ENCODE data around the gene RAD1. TPM values are rescaled to one million over a fixed set of nuclear protein-coding genes. Genes with fewer than 3 reads are reported as not detected.

Gene RAD1
- total RNA-seq, 1 donor from 2014 or later = 19.7 TPM

GRCh38 chr5:34886392-34887119 lies 28.7 kb downstream of the RAD1 start:
- no peaks in the 10 kb centered on the region for H3K4me1 ChIP-seq (ENCODE audit: insufficient read depth, low read length)
- H3K9ac ChIP-seq (ENCODE audit: low read length) = no peak overlapping the region
- H3K27ac ChIP-seq (ENCODE audit: low read depth, low read length) = no peak overlapping the region
- no peak for DNase-seq (ENCODE audit: low read depth)
- no peak overlapping the region for H3K4me3 Mint-ChIP-seq (ENCODE audit: unreplicated experiment)
- no peaks in the 10 kb centered on the region for H3K9me3 ChIP-seq (ENCODE audit: insufficient read depth, low read depth, low read length)
- H3K27me3 ChIP-seq (ENCODE audit: insufficient read depth, low read length) = no peaks in the 10 kb centered on the region
- H3K9me3 Mint-ChIP-seq (ENCODE audit: unreplicated experiment) = peaks cover 2% of the 10 kb centered on the region
- no peaks in the 10 kb centered on the region for H3K79me2 ChIP-seq (ENCODE audit: insufficient read depth, low read length)
- no peaks in the 10 kb centered on the region for H4K20me1 ChIP-seq (ENCODE audit: insufficient read depth, low read length)
- H3K36me3 ChIP-seq (ENCODE audit: insufficient read depth, low read length) = no peaks in the 10 kb centered on the region
- FAIRE-seq = no peak
- no peaks in the 10 kb centered on the region for H3K36me3 Mint-ChIP-seq (ENCODE audit: low read depth, unreplicated experiment)
- H3K27ac Mint-ChIP-seq (ENCODE audit: unreplicated experiment) = no peak overlapping the region
- no peak overlapping the region for H3K4me3 ChIP-seq (ENCODE audit: insufficient read depth, low read depth, low read length)
- no peak overlapping the region for H2AFZ ChIP-seq (ENCODE audit: low read depth, low read length)
- no peaks in the 10 kb centered on the region for H3K4me1 Mint-ChIP-seq (ENCODE audit: low read depth, unreplicated experiment)
- peaks cover 5% of the 10 kb centered on the region for H3K27me3 Mint-ChIP-seq (ENCODE audit: low read depth, unreplicated experiment)
- no peak overlapping the region for H3K4me2 ChIP-seq (ENCODE audit: low read length)
- TF ChIP-seq CTCF (IDR thresholded peaks at IDR 0.05; ENCODE audit: insufficient read depth, low read depth, low read length) = no peak
- TF ChIP-seq EZH2 (IDR thresholded peaks at IDR 0.05; ENCODE audit: insufficient read depth, low read length) = no peak

GRCh38 chr5:34881246-34881645 lies 34.1 kb downstream of the RAD1 start:
- no peak overlapping the region for H2AFZ ChIP-seq (ENCODE audit: low read depth, low read length)
- H3K27me3 Mint-ChIP-seq (ENCODE audit: low read depth, unreplicated experiment) = no peaks in the 10 kb centered on the region
- H3K27ac ChIP-seq (ENCODE audit: low read depth, low read length) = no peak overlapping the region
- H3K27me3 ChIP-seq (ENCODE audit: insufficient read depth, low read length) = no peaks in the 10 kb centered on the region
- no peak for FAIRE-seq
- no peaks in the 10 kb centered on the region for H3K79me2 ChIP-seq (ENCODE audit: insufficient read depth, low read length)
- H3K9ac ChIP-seq (ENCODE audit: low read length) = no peak overlapping the region
- no peaks in the 10 kb centered on the region for H3K4me1 Mint-ChIP-seq (ENCODE audit: low read depth, unreplicated experiment)
- no peaks in the 10 kb centered on the region for H3K36me3 Mint-ChIP-seq (ENCODE audit: low read depth, unreplicated experiment)
- H3K4me3 Mint-ChIP-seq (ENCODE audit: unreplicated experiment) = no peak overlapping the region
- no peak for DNase-seq (ENCODE audit: low read depth)
- no peaks in the 10 kb centered on the region for H3K36me3 ChIP-seq (ENCODE audit: insufficient read depth, low read length)
- peaks cover 10% of the 10 kb centered on the region for H3K9me3 Mint-ChIP-seq (ENCODE audit: unreplicated experiment)
- H3K4me2 ChIP-seq (ENCODE audit: low read length) = no peak overlapping the region
- no peaks in the 10 kb centered on the region for H3K4me1 ChIP-seq (ENCODE audit: insufficient read depth, low read length)
- no peak overlapping the region for H3K27ac Mint-ChIP-seq (ENCODE audit: unreplicated experiment)
- no peaks in the 10 kb centered on the region for H3K9me3 ChIP-seq (ENCODE audit: insufficient read depth, low read depth, low read length)
- H3K4me3 ChIP-seq (ENCODE audit: insufficient read depth, low read depth, low read length) = no peak overlapping the region
- TF ChIP-seq EZH2 (IDR thresholded peaks at IDR 0.05; ENCODE audit: insufficient read depth, low read length) (no peak), CTCF (IDR thresholded peaks at IDR 0.05; ENCODE audit: insufficient read depth, low read depth, low read length) (no peak)
- no peaks in the 10 kb centered on the region for H4K20me1 ChIP-seq (ENCODE audit: insufficient read depth, low read length)

GRCh38 chr5:34876275-34876674 lies 39.0 kb downstream of the RAD1 start:
- TF ChIP-seq CTCF (IDR thresholded peaks at IDR 0.05; ENCODE audit: insufficient read depth, low read depth, low read length) = no peak
- no peak for TF ChIP-seq EZH2 (IDR thresholded peaks at IDR 0.05; ENCODE audit: insufficient read depth, low read length)
- no peaks in the 10 kb centered on the region for H3K36me3 Mint-ChIP-seq (ENCODE audit: low read depth, unreplicated experiment)
- H3K4me1 Mint-ChIP-seq (ENCODE audit: low read depth, unreplicated experiment) = no peaks in the 10 kb centered on the region

More at GRCh38 chr5:34876275-34876674, 39.0 kb downstream of the RAD1 start:
- no peak for DNase-seq (ENCODE audit: low read depth)
- Histone ChIP-seq H3K27me3 (ENCODE audit: insufficient read depth, low read length) (no peaks in the 10 kb centered on the region), H4K20me1 (ENCODE audit: insufficient read depth, low read length) (no peaks in the 10 kb centered on the region), H3K27ac (ENCODE audit: low read depth, low read length) (no peak overlapping the region), H3K4me3 (ENCODE audit: insufficient read depth, low read depth, low read length) (no peak overlapping the region), H2AFZ (ENCODE audit: low read depth, low read length) (no peak overlapping the region), H3K9me3 (ENCODE audit: insufficient read depth, low read depth, low read length) (no peaks in the 10 kb centered on the region), H3K36me3 (ENCODE audit: insufficient read depth, low read length) (no peaks in the 10 kb centered on the region), H3K9ac (ENCODE audit: low read length) (no peak overlapping the region), H3K79me2 (ENCODE audit: insufficient read depth, low read length) (no peaks in the 10 kb centered on the region), H3K4me2 (ENCODE audit: low read length) (no peak overlapping the region), H3K4me1 (ENCODE audit: insufficient read depth, low read length) (no peaks in the 10 kb centered on the region)
- Mint-ChIP-seq H3K27ac (ENCODE audit: unreplicated experiment) (no peak overlapping the region), H3K27me3 (ENCODE audit: low read depth, unreplicated experiment) (no peaks in the 10 kb centered on the region), H3K9me3 (ENCODE audit: unreplicated experiment) (peaks cover 22% of the 10 kb centered on the region), H3K4me3 (ENCODE audit: unreplicated experiment) (no peak overlapping the region)
- no peak for FAIRE-seq
